ENCODE data around the gene TMEM52.

The TMEM52 gene

GRCh38 chr1:1899266-1899966, 19.7 kb downstream of the TMEM52 start:
- DNase-seq (ENCODE audit: low read depth): no peak
- H3K4me3 ChIP-seq (ENCODE audit: control insufficient read depth, low read depth, low read length): no peak overlapping the region
- TF ChIP-seq CTCF (conservative IDR thresholded peaks at IDR 0.05; ENCODE audit: control insufficient read depth, insufficient read depth, low read depth, low read length): no peak

GRCh38 chr1:1898246-1898933, 20.7 kb downstream of the TMEM52 start:
- DNase-seq (ENCODE audit: low read depth): no peak

GRCh38 chr1:1895456-1896336, 23.4 kb downstream of the TMEM52 start:
- no peak for TF ChIP-seq CTCF (conservative IDR thresholded peaks at IDR 0.05; ENCODE audit: control insufficient read depth, insufficient read depth, low read depth, low read length)
- DNase-seq (ENCODE audit: low read depth): no peak
- no peak overlapping the region for H3K4me3 ChIP-seq (ENCODE audit: control insufficient read depth, low read depth, low read length)

More at GRCh38 chr1:1898246-1898933, 20.7 kb downstream of the TMEM52 start:
- TF ChIP-seq CTCF (conservative IDR thresholded peaks at IDR 0.05; ENCODE audit: control insufficient read depth, insufficient read depth, low read depth, low read length): no peak
- H3K4me3 ChIP-seq (ENCODE audit: control insufficient read depth, low read depth, low read length): no peak overlapping the region

- no peak for TF ChIP-seq CTCF (conservative IDR thresholded peaks at IDR 0.05; ENCODE audit: control insufficient read depth, insufficient read depth, low read depth, low read length)
- no peak for DNase-seq (ENCODE audit: low read depth)
- H3K4me3 ChIP-seq (ENCODE audit: control insufficient read depth, low read depth, low read length): no peak overlapping the region
Measured at GRCh38 chr1:1895060-1895418, 24.0 kb downstream of the TMEM52 start.

- no peak overlapping the region for H3K4me3 ChIP-seq (ENCODE audit: control insufficient read depth, low read depth, low read length)
- DNase-seq (ENCODE audit: low read depth): no peak
- TF ChIP-seq CTCF (conservative IDR thresholded peaks at IDR 0.05; ENCODE audit: control insufficient read depth, insufficient read depth, low read depth, low read length): no peak
Measured at GRCh38 chr1:1894354-1895059, 24.6 kb downstream of the TMEM52 start.

- H3K4me3 ChIP-seq (ENCODE audit: control insufficient read depth, low read depth, low read length): no peak overlapping the region
- no peak for DNase-seq (ENCODE audit: low read depth)
- no peak for TF ChIP-seq CTCF (conservative IDR thresholded peaks at IDR 0.05; ENCODE audit: control insufficient read depth, insufficient read depth, low read depth, low read length)
Measured at GRCh38 chr1:1893997-1894353, 25.1 kb downstream of the TMEM52 start.

Measured in fibroblast of mammary gland (primary cell).